A375 (cell line): ENCODE measurements around the gene CES5A. TPM values are rescaled to one million over a fixed set of nuclear protein-coding genes. Genes with fewer than 3 reads are reported as not detected.

ENCODE experiments used
- total RNA-seq: library from RNA; depleted of rRNA; stranded (reverse); fragments of >200 nt; shearing (Covaris generic); gene quantifications from 2 replicates; pipeline ENCODE4 v1.2.3, GENCODE V29; 2014; rRNA removed

The CES5A gene
- not detected in 2 replicates for total RNA-seq

DNA sequence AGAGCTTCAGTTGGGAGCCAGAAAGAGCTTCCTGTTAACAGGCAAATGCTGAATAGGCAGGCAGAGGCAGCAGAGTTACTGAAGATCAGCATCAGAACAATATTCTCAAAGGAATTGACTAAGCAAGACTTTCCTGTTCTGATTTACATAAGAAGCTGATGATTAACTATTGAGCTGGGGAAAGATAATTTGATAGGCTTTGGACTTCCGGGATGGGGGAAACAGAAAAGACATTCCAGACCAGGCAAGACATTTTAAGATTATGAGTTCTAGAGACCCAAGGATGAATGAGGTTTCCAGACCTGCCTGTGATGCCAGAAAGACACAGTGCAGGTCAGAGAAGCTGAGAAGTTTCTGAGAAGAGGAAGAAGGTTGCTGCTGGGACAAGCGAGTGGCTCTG, at the start of gene CES5A:
CES5A (minus strand) TSS at position 101 of the 400 bp plus-strand sequence. CDS start 152 bp downstream, outside the sequence.

DNA sequence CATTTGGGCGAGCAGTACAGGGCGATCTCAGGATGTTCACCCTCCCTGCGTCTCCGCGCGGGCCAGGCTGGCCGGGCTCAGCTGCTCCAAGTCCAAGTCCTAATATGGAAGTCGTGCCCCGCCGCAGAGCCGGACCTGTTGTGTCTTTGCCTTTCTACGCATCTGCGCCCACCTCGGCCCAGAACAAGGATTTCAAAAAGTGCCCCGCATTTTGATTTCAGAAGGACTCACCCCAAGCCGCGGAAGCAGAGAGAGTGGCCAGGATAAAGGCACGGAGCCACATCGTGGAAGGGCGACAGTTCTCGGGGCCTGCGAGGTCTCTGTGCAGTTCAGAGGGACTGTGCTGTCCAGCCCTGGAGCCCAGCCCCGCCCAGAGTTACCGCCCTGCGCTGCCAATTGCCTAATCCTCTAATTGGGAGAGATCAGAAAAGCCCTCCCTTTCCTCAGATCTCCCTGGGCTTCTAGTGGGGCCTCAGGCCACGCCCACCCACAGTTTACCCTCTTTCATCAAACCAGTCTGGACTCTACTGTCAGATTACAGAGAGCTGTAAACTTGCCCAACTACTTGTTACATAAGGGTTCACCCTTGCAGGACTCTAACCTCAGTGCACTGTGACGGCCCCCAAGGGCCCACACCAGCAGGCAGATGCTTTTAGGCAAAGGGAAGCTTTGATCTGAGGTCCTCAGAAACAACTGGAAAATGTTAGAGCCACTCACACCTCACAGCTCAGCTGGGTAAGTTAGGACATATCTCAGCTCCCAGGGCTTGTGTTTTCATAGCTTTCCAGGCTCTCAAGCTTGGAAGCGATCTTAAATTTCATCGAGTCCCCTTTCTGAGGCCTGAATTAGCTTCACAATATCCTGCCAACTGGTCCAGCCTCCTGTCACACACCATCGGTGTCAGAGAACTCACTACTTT, 42.1 kb downstream of the CES5A start, which contains the start of gene CES1:
CES1 (minus strand) TSS at position 324 of the 919 bp plus-strand sequence; CDS start at position 283, 41 bp downstream.

Other genes with a start within 250 kb of the CES5A start
- not detected in 2 replicates for gene SLC6A2, start 219.4 kb downstream of the CES5A start, total RNA-seq
- gene CES1, start 42.3 kb downstream of the CES5A start, total RNA-seq: not detected in 2 replicates